GM12892 (cell line): ENCODE measurements around the gene ADH1C.

Source experiments
- POLR2A ChIP-seq: IDR thresholded peaks from 2 replicates; pipeline ENCODE4 v1.6.1; 2011; ENCODE audit warnings: low read depth, low read length, control low read depth
- POLR2AphosphoS5 ChIP-seq: IDR thresholded peaks from 2 replicates; pipeline ENCODE4 v1.6.1; 2011; ENCODE audit warnings: low read depth, low read length, control low read depth
- TAF1 ChIP-seq: IDR thresholded peaks from 2 replicates; pipeline ENCODE4 v1.6.1; 2011; ENCODE audit warnings: low read depth, mild to moderate bottlenecking, control low read depth, low read length, borderline replicate concordance

- no peak for TF ChIP-seq POLR2A
- TF ChIP-seq POLR2AphosphoS5: no peak
- TF ChIP-seq TAF1: no peak
Observed at GRCh38 chr4:99300934-99301333, 51.6 kb downstream of the ADH1C start.
